Transverse colon (tissue), 3 donors: ENCODE data around the gene PHF12.

Experiments
- CTCF ChIP-seq, 5 experiments: fragments of 200-600 bp in 3 of 5; fragments of 450-650 bp in 2 of 5; sonication (generic) in 3 of 5; IDR thresholded peaks; 1 replicate in 2 of 5; 2 replicates in 3 of 5; pipeline ENCODE4 v1.5.1; 2016 to 2017; ENCODE audit warnings: antibody characterized with exemption in 5 of 5, inconsistent platforms in 3 of 5, mild to moderate bottlenecking in 2 of 5, moderate library complexity in 1 of 5
- POLR2A ChIP-seq: fragments of 450-650 bp; IDR thresholded peaks from one replicate; pipeline ENCODE4 v1.6.1; 2016; ENCODE audit warnings: antibody characterized with exemption, mild to moderate bottlenecking, moderate library complexity

GRCh38 chr17:28855336-28855679, 96.0 kb downstream of the PHF12 start:
- TF ChIP-seq POLR2A (no peak), CTCF (IDR thresholded peaks at IDR 0.05) (no peak)
